H1 (cell line): ENCODE measurements around the gene UBALD1. TPM values are rescaled to one million over a fixed set of nuclear protein-coding genes. Genes with fewer than 3 reads are reported as not detected.
A peak's percentile ranks its signal among the peaks of the same experiment; 100 is the strongest.

Source experiments
- CTCF ChIA-PET: fragments of 300-600 bp; sonication (Branson Sonifier 250); formaldehyde crosslinking; loops from one replicate; lab custom pipeline; 2021; ENCODE audit not compliant: partially characterized antibody; lab: Charles Lee
- POLR2A ChIA-PET: fragments of 300-600 bp; sonication (Branson Sonifier 250); formaldehyde crosslinking; loops from one replicate; lab custom pipeline; 2021; ENCODE audit warnings: inconsistent platforms; ENCODE audit not compliant: partially characterized antibody; lab: Charles Lee
- DNase-seq, 2 experiments: peaks; one replicate each; pipeline versions ENCODE4 v3.0.0 to v3.0.0-alpha.2; 2010 to 2022; ENCODE audit warnings: low spot score in 2 of 2, low read depth in 1 of 2, mixed read lengths in 1 of 2
- FAIRE-seq: peaks from 2 replicates; lab custom pipeline; 2011; peaks lifted over from hg19 to GRCh38; lab: Jason Lieb, UNC
- H2AFZ ChIP-seq: 2 replicates; pipeline ENCODE4 v1.8.1; 2012; ENCODE audit warnings: low read length, inconsistent platforms
- H2AK5ac ChIP-seq: 2 replicates; pipeline ENCODE4 v1.6.1; 2013; ENCODE audit warnings: low read depth, low read length
- H2BK120ac ChIP-seq: replicated peaks from 2 replicates; pipeline ENCODE3; 2013; ENCODE audit warnings: low read depth, low read length, inconsistent platforms
- H2BK12ac ChIP-seq: 2 replicates; pipeline ENCODE4 v1.6.1; 2013; ENCODE audit warnings: low read depth, low read length
- H2BK15ac ChIP-seq: 2 replicates; pipeline ENCODE4 v1.6.1; 2013; ENCODE audit warnings: low read length
- H2BK20ac ChIP-seq: 2 replicates; pipeline ENCODE4 v1.6.1; 2013; ENCODE audit warnings: low read length
- H2BK5ac ChIP-seq: 2 replicates; pipeline ENCODE4 v1.6.1; 2013; ENCODE audit warnings: low read depth, low read length
- H3K14ac ChIP-seq: 2 replicates; pipeline ENCODE4 v1.6.1; 2013; ENCODE audit warnings: inconsistent platforms; ENCODE audit not compliant: insufficient read length
- H3K18ac ChIP-seq: 2 replicates; pipeline ENCODE4 v1.6.1; 2013; ENCODE audit warnings: low read length; ENCODE audit errors: extremely low read depth
- H3K23ac ChIP-seq: 2 replicates; pipeline ENCODE4 v1.6.1; 2013; ENCODE audit warnings: inconsistent platforms; ENCODE audit not compliant: insufficient read length
- H3K23me2 ChIP-seq: 2 replicates; pipeline ENCODE4 v1.6.1; 2013; ENCODE audit warnings: low read depth, low read length
- H3K27ac ChIP-seq: 2 replicates; pipeline ENCODE4 v1.6.1; 2011; ENCODE audit warnings: low read depth, low read length, inconsistent platforms
- H3K27me3 ChIP-seq, 4 experiments: replicated peaks in 1 of 4; 1 replicate in 1 of 4; 2 replicates in 3 of 4; pipeline versions ENCODE4 v1.6.1 to v1.8.1; 2011 to 2013; ENCODE audit warnings: low read length in 3 of 4, mild to moderate bottlenecking in 3 of 4, inconsistent platforms in 2 of 4, mixed read lengths in 2 of 4, moderate library complexity in 1 of 4; ENCODE audit not compliant: control insufficient read depth in 3 of 4, insufficient read depth in 3 of 4; ENCODE audit errors: extremely low read depth in 1 of 4
- H3K36me3 ChIP-seq, 4 experiments: 2 replicates each; pipeline versions ENCODE4 v1.6.1 to v1.8.1; 2011 to 2013; ENCODE audit warnings: mild to moderate bottlenecking in 4 of 4, low read length in 3 of 4, moderate library complexity in 2 of 4, control low read depth in 1 of 4, inconsistent platforms in 1 of 4; ENCODE audit not compliant: insufficient read depth in 4 of 4, control insufficient read depth in 2 of 4
- H3K4ac ChIP-seq: replicated peaks from 2 replicates; pipeline ENCODE3; 2013; ENCODE audit warnings: low read length, low read depth, mixed read lengths, inconsistent platforms; ENCODE audit not compliant: insufficient read length
- H3K4me1 ChIP-seq, 4 experiments: replicated peaks in 1 of 4; 1 replicate in 1 of 4; 2 replicates in 3 of 4; pipeline versions ENCODE4 v1.6.1 to v1.8.1; 2011 to 2013; ENCODE audit warnings: low read length in 3 of 4, inconsistent platforms in 2 of 4, mixed read lengths in 1 of 4; ENCODE audit not compliant: insufficient read depth in 4 of 4, control insufficient read depth in 3 of 4
- H3K4me2 ChIP-seq, 2 experiments: 2 replicates each; pipeline versions ENCODE4 v1.6.1 to v1.8.1; 2011 to 2013; ENCODE audit warnings: low read depth in 2 of 2, low read length in 2 of 2, control low read depth in 1 of 2, inconsistent platforms in 1 of 2, mild to moderate bottlenecking in 1 of 2; ENCODE audit not compliant: insufficient read depth in 1 of 2
- H3K4me3 ChIP-seq, 4 experiments: fragments of 200-600, 300-600 bp in 1 of 4; sonication (generic), shearing (Covaris generic), sonication (Bioruptor Twin) in 1 of 4; 2 replicates each; pipeline versions ENCODE4 v1.5.1 to v1.8.1; 2011 to 2016; ENCODE audit warnings: low read length in 4 of 4, low read depth in 3 of 4, control low read depth in 2 of 4, inconsistent platforms in 2 of 4, mild to moderate bottlenecking in 2 of 4, mixed read lengths in 1 of 4, moderate library complexity in 1 of 4; ENCODE audit not compliant: insufficient read depth in 2 of 4; ENCODE audit errors: extremely low read depth in 1 of 4
- H3K56ac ChIP-seq: replicated peaks from 2 replicates; pipeline ENCODE3; 2013; ENCODE audit warnings: low read depth, mild to moderate bottlenecking, mixed read lengths, low read length, inconsistent platforms; ENCODE audit not compliant: insufficient read length
- H3K79me1 ChIP-seq: 2 replicates; pipeline ENCODE4 v1.6.1; 2013; ENCODE audit warnings: low read depth, low read length, control low read depth
- H3K79me2 ChIP-seq, 2 experiments: 2 replicates each; pipeline versions ENCODE4 v1.6.1 to v1.8.1; 2012 to 2013; ENCODE audit warnings: low read length in 2 of 2, mild to moderate bottlenecking in 2 of 2, inconsistent platforms in 1 of 2; ENCODE audit not compliant: insufficient read depth in 2 of 2, control insufficient read depth in 1 of 2
- H3K9ac ChIP-seq, 4 experiments: replicated peaks in 1 of 4; 1 replicate in 1 of 4; 2 replicates in 3 of 4; pipeline versions ENCODE4 v1.6.1 to v1.8.1; 2011 to 2013; ENCODE audit warnings: low read depth in 3 of 4, low read length in 3 of 4, control low read depth in 2 of 4, mild to moderate bottlenecking in 2 of 4, moderate library complexity in 2 of 4, inconsistent platforms in 1 of 4; ENCODE audit errors: extremely low read depth in 1 of 4
- H3K9me3 ChIP-seq, 2 experiments: 2 replicates each; pipeline versions ENCODE4 v1.6.1 to v1.8.1; 2012 to 2013; ENCODE audit warnings: mild to moderate bottlenecking in 2 of 2, moderate library complexity in 2 of 2, control low read depth in 1 of 2, inconsistent platforms in 1 of 2, low read depth in 1 of 2, low read length in 1 of 2, mixed read lengths in 1 of 2; ENCODE audit not compliant: insufficient read depth in 2 of 2
- H4K20me1 ChIP-seq, 2 experiments: replicated peaks in 1 of 2; 2 replicates each; pipeline versions ENCODE3 to v1.8.1; 2011 to 2013; ENCODE audit warnings: inconsistent platforms in 2 of 2, low read length in 2 of 2, mild to moderate bottlenecking in 1 of 2; ENCODE audit not compliant: insufficient read depth in 2 of 2, control insufficient read depth in 1 of 2
- H4K5ac ChIP-seq: 2 replicates; pipeline ENCODE4 v1.6.1; 2013; ENCODE audit warnings: low read length, low read depth, mixed read lengths, inconsistent platforms; ENCODE audit not compliant: insufficient read length
- H4K8ac ChIP-seq: 2 replicates; pipeline ENCODE4 v1.8.0; 2013; ENCODE audit warnings: mild to moderate bottlenecking, moderate library complexity, low read length, inconsistent platforms; ENCODE audit not compliant: insufficient read depth; ENCODE audit errors: extremely low read depth
- H4K91ac ChIP-seq: replicated peaks from 2 replicates; pipeline ENCODE3; 2013; ENCODE audit warnings: low read length, mixed read lengths, inconsistent platforms; ENCODE audit not compliant: insufficient read length
- HDAC2 ChIP-seq, 2 experiments: fragments of 300-600 bp in 1 of 2; sonication (generic) in 1 of 2; IDR thresholded peaks; 2 replicates each; pipeline ENCODE4 v1.6.1; 2011 to 2012; ENCODE audit warnings: low read depth in 2 of 2, low read length in 2 of 2, mild to moderate bottlenecking in 2 of 2, moderate library complexity in 2 of 2, borderline replicate concordance in 1 of 2, inconsistent platforms in 1 of 2
- JUN ChIP-seq: IDR thresholded peaks from 2 replicates; pipeline ENCODE4 v1.6.1; 2011; ENCODE audit warnings: low read depth, mild to moderate bottlenecking, improper control_type of control experiment, low read length
- POLR2A ChIP-seq, 2 experiments: IDR thresholded peaks; 1 replicate in 1 of 2; 2 replicates in 1 of 2; pipeline ENCODE4 v1.6.1; 2011; ENCODE audit warnings: low read depth in 2 of 2, low read length in 2 of 2, mild to moderate bottlenecking in 2 of 2; ENCODE audit errors: control extremely low read depth in 1 of 2
- POLR2AphosphoS5 ChIP-seq: IDR thresholded peaks from 2 replicates; pipeline ENCODE4 v1.6.1; 2011; ENCODE audit warnings: low read depth, low read length
- WGBS, 2 experiments: shearing (Covaris generic) in 1 of 2; methylation state at CpG; one replicate each; pipeline versions ENCODE4 v1.1.6 to v1.1.7; 2013 to 2015; ENCODE audit warnings: low lambda C conversion rate in 2 of 2, mixed read lengths in 2 of 2, inconsistent platforms in 1 of 2, low coverage in 1 of 2, missing lambda C conversion rate in 1 of 2; ENCODE audit not compliant: insufficient replicate concordance in 2 of 2, insufficient coverage in 1 of 2, insufficient read length in 1 of 2; ENCODE audit errors: extremely low coverage in 1 of 2, missing lambda C conversion rate in 1 of 2; 5-methylcytosine and 5-hydroxymethylcytosine counted together
- polyA plus RNA-seq, 7 experiments: library from polyadenylated mRNA; depleted of rRNA in 3 of 7; stranded (reverse) in 5 of 7; unstranded in 2 of 7; fragments of >200 nt in 5 of 7; fragments of 200-250 nt in 2 of 7; gene quantifications; 1 replicate in 5 of 7; 2 replicates in 1 of 7; 4 replicates in 1 of 7; pipeline versions ENCODE4 v1.2.1 to v1.2.3, GENCODE V29; 2011 to 2013; ENCODE audit warnings: missing spikeins in 2 of 7, mixed read lengths in 2 of 7
- total RNA-seq: library from RNA; stranded (reverse); fragmentation: NEBNext Ultra II Directional; extraction: Animal tissue kit (Norgen Biotek cat#: 25700); gene quantifications from 2 replicates; pipeline ENCODE4 v1.2.1, GENCODE V29; 2021

UBALD1 gene
- total and polyA plus RNA-seq, 2 of the 8 experiments (the other 6 are each of a cell fraction or from before 2014, with no cell fraction given), result 28.6 to 62.0 TPM

- Histone ChIP-seq H3K23me2 (peaks cover 9% of the 10 kb centered on the region), H4K8ac (no peak overlapping the region; the same call in 1 of the 2 replicates), H2BK12ac (no peak overlapping the region), H2BK5ac (no peak overlapping the region), H4K91ac (no peak overlapping the region), H3K4me2 (no peak overlapping the region), H3K9me3 (no peaks in the 10 kb centered on the region), H3K4me3 (no peak overlapping the region), H3K27ac (no peak overlapping the region), H3K14ac (no peak overlapping the region), H3K79me2 (peaks cover 13 to 45% of the 10 kb centered on the region in 2 experiments; a peak in 3 of 4 replicates), H4K20me1 (peaks cover 13 to 24% of the 10 kb centered on the region in 2 experiments), H4K5ac (no peak overlapping the region), H2AFZ (no peak overlapping the region), H3K56ac (no peak overlapping the region), H3K27me3 (no peaks in the 10 kb centered on the region), H3K36me3 (peaks cover 2 to 20% (median 11%) of the 10 kb centered on the region in 4 experiments; a peak in 4 of 8 replicates), H2BK20ac (no peak overlapping the region), H3K4ac (no peak overlapping the region), H2BK15ac (no peak overlapping the region), H3K79me1 (peaks cover 9% of the 10 kb centered on the region; the same call in 1 of the 2 replicates), H2AK5ac (no peak overlapping the region), H2BK120ac (no peak overlapping the region), H3K4me1 (peaks cover 0 to 26% (median 23%) of the 10 kb centered on the region in 4 experiments; a peak in 6 of 7 replicates), H3K18ac (no peak overlapping the region), H3K9ac (no peak overlapping the region), H3K23ac (no peak overlapping the region)
- TF ChIP-seq JUN (no peak), POLR2AphosphoS5 (peak; percentile 37; the same call in 1 of the 2 replicates), POLR2A (IDR thresholded peaks at IDR 0.05; ENCODE audit: control extremely low read depth in 1 of 2, low read depth in 2 of 2, low read length in 2 of 2) (peak in 1 of 2 experiments; percentile 58; a peak in 1 of 3 replicates), HDAC2 (IDR thresholded peaks at IDR 0.05; ENCODE audit: borderline replicate concordance in 1 of 2, low read depth in 2 of 2, low read length in 2 of 2) (no peak)
- CTCF ChIA-PET, result interaction anchor here (0.7 to 5.0 kb wide), 2 partner anchors 24 to 40 kb away, joined by 3 to 21 read pairs; no protein-coding TSS in a partner anchor
- FAIRE-seq, result no peak
- 96% methylated on average over 27 of the region's 45 CpGs; no CpG with 5 or more reads in 1 of the 2 experiments for WGBS, 2 experiments
- POLR2A ChIA-PET, result interaction anchor here (0.7 to 13.3 kb wide), 3 partner anchors 15 to 60 kb away, joined by 3 to 126 read pairs (median 69); partner anchors contain the start of gene MGRN1
- DNase-seq, result no peak
Observed at GRCh38 chr16:4609200-4610010, 5.3 kb downstream of the UBALD1 start.
